GM21423 (cell line): ENCODE measurements around the gene MMP11.
"Not testable (repeated sequence)": the region's sequence is repeated elsewhere in the genome, so short reads cannot be mapped to it uniquely, and the experiment has no call there.

ENCODE experiments used
- ATAC-seq: cut with Tn5 transposase; IDR thresholded peaks from one replicate; pipeline ENCODE4 v1.9.1; 2021; ENCODE audit warnings: mild to moderate bottlenecking, moderate library complexity; ENCODE audit not compliant: unreplicated experiment

The MMP11 gene

DNA sequence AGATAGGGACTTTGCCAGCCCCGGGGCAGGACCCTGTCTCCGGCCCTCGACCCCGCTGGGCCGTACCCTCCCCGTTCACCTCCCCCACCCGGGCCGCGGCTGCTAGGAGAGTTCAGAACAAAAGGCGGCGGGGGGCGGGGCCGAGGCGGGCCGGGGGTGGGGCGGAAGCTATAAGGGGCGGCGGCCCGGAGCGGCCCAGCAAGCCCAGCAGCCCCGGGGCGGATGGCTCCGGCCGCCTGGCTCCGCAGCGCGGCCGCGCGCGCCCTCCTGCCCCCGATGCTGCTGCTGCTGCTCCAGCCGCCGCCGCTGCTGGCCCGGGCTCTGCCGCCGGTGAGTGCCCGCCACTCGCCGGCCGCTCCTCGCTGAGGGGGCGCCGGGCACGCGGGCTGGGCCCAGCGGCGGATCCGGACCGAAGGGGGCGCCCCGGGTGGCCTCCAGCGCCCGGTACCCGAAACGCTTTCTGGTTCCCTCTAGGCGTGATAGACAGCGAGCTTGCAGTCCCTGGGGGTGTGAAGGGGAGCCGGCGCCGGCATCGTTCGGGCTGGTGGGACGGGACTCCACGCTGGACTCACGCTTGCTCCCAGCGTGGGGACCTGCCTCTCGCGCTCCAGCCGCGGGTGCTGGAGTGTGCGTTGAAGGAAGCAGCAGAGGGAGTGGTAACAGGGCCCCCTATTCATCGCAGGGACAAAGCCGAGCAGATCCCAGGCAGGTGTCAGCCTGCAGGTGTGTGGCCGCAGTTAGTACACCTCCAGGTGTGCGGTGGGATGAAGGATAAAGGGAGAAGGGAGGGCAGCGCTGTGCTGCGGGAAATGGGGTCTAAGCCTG, at the start of gene MMP11:
Gene MMP11, plus strand, starts transcription at position 201 of the 825 bp plus-strand sequence. Its CDS starts 22 bp downstream, at position 223.
- ATAC-seq: no peak

DNA sequence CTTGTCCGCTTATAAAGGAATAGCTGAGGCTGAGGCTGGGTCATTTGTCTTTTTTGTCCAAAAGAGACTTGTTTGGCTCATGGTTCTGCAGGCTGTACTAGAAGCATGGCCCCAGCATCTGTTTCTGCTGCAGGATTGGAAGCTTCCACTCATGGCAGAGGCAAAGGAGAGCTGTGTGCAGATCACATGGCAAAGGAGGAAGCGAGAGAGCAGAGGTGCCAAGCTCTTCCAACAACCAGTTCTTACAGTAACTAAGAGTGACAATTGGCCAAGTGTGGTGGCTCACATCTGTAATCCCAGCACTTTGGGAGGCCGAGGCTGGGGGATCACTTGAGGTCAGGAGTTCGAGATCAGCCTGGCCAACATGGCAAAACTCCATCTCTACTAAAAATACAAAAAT, 44.5 kb upstream of the MMP11 start:
- ATAC-seq: not testable (repeated sequence)

DNA sequence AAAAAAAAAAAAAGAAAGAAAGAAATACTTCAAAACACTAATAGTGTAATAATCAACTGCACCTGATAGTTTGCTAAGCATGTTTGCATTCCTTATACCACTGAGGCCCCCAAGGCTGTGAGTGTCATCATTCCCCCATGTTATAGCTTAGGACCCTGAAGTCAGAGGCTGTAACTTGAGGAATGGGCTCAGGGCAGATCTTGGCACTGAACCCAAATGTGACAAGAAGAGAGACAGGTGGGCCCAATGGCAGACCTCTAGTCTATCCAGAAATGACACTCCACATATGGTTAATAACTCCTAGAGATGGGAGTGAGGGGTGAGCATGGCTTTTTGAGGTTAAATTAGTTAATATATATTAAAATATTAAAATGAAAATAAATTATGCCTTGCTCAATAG, 35.0 kb upstream of the MMP11 start:
- no peak for ATAC-seq

GRCh38 chr22:23742505-23743264, 30.0 kb upstream of the MMP11 start:
- ATAC-seq: no peak

DNA sequence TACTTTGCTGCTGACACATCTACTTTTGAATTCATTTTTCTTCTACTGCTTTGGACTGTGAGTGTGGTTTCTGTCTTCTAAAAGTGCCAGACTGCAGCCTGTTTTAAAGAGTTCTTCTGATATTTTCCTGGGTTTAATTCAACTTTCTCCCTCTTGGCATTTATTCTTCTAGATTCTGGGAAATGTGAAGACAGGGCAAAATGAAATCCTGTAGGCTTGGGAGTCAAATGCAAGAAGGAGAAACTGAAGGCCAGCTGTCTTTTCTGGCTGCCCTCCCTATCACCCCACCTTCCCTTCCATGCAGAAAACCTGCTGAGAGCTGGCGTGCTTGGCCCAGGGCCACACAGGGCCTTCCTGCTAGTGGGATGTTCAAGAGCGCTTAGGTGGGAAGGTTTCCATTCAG, 29.3 kb upstream of the MMP11 start:
- ATAC-seq: no peak

- ATAC-seq: no peak
Observed at GRCh38 chr22:23744001-23744400, 28.6 kb upstream of the MMP11 start.

DNA sequence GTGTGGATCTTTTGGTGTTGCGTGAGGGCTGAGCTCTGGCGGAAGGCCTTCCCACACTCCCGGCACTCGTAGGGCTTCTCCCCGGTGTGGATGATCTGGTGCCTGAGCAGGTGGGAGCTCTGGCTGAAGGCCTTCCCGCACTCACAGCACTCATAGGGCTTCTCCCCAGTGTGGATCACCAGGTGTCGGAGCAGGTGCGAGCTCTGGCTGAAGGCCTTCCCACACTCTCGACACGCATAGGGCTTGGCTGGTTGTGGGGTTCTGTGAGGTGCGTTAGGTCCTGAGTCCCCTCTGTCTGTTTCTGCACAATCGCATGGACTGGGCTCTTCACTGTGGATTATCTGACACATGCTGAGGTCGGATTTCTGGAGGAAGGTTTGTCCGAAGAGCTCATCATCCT, 28.2 kb upstream of the MMP11 start:
- no peak for ATAC-seq

- ATAC-seq: no peak
Observed at GRCh38 chr22:23745791-23746190, 26.9 kb upstream of the MMP11 start.

DNA sequence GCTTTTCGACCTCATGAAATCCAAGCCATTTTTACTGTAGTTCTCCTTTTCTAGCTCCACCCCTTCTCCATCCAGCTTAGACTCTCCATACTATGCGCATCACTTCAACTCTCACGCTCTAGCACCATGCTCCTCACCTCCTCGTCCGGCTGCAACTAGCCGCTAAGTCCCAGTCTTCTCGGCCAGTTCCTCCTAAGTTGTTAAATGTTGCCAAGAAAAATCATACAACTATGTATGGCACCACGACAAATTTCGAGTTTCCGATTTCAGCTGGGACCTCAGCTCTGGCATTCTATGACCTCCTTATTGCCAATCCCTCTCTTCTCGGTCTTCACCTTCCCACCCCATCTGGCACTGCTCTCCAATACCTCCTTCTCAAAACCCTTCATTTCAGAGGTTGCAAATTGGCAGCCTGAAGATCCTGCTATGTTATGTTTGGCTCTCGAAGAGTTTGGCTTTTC, 22.8 kb upstream of the MMP11 start:
- no peak for ATAC-seq

DNA sequence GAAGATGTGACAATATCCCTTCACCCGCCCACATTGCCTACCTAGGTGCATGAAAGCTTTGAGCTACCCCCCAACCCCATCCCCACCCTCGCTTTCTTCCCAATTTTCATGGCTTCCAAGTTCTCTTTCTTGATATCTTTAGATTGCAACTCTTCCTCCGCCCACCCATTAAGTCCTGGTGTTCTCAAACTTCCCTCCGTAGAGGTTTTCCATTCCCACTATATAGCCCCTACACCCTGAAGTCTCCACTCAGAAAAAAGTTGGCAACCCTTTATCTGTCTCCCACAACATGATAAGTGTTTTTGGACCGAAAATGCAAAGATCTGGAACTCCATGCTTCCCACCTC, 22.3 kb upstream of the MMP11 start:
- no peak for ATAC-seq

DNA sequence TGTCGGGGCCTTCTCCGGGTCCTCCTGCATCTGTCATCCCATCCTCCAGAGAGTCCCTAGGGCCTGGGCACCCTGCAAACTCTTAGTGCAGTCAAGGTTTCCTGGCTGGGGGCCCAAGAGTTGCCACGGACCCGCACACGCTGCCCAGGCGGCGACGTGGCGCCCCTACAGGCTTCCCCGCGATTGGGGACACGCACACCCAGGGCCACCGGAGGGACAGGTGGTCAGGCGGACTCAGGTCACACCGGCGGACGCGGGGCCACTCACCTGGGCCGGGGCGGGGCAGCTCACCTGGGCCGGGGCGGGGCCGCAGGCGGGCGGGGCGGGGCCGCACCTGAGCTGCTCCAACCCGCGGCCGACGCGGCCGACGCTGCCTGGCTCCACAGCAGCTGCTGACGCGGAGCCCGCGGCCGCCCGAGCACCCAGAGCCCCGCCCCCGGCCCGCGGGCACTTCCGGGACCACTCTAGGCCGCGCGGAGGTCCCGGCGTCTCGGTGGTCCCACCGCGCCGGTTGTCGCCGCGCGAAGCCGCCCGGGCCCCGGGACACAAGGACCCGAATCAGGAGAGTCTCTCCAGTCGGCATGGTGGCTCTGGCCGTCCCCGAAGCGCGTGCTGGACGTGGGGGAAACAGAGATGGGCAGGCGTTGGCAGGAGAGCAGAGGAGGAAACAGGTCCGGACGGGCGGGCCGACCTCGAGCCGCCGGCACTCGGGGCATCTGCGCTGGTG, 21.8 kb upstream of the MMP11 start, which contains the start of gene ZNF70:
Gene ZNF70, minus strand, starts transcription at position 399 of the 727 bp plus-strand sequence. CDS start 5,972 bp downstream, outside the sequence.
- ATAC-seq: peak; percentile 70

GRCh38 chr22:23751441-23751996, 21.1 kb upstream of the MMP11 start:
- ATAC-seq: no peak

DNA sequence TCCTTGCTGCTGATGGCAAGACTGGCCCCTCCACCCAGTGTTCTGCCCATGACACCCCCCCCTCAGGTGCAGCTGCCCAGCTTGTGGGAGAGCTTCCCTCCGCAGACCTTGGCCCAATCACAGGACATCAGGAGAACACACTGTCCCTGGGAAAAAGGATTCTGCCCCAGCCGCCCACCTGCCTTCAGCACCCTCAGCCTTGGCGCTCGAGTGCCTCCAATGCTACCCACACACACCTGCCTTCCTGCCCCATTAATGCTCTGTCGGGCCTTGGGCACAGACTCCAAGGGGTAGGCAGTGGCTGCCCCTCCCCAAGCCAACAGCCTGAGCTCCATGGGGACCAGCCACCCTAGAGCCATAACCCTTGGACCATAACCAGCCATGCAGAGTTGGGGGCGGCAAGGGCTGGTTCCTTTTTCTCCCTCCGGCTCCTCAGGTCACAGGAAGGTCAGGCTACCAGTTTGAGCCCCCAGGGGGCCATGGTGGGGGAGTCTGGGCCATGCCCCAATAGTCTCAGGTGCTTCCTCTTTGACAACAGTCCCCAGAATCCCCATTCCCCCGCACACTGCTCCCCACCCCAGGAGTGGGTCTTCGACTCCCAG, 20.5 kb upstream of the MMP11 start:
- no peak for ATAC-seq

- ATAC-seq: no peak
Observed at GRCh38 chr22:23752750-23753149, 19.9 kb upstream of the MMP11 start.

DNA sequence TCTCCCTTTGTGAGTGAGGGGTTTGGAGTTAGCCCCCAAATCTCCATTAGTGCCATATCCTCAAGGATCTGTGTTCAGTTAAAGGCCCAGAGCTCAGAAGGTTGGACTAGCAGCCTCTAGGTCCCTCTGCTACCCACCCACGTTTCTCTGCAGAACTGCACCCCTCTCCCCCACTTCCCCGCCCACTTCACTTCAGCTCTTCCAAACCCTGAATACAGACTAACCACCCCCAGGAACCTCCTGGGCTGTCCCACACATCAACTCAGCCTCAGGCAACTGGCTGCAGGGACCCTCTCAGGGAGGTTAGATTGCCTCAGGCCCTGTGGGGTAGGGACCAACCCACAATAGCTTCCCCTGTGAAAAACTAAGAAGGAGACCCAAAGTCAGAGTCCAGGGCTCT, 19.3 kb upstream of the MMP11 start:
- no peak for ATAC-seq

GRCh38 chr22:23754220-23754919, 18.3 kb upstream of the MMP11 start, which contains the start of gene VPREB3:
VPREB3 (minus strand) TSS chr22:23754425; CDS start chr22:23754363, 62 bp downstream.
- ATAC-seq: no peak

DNA sequence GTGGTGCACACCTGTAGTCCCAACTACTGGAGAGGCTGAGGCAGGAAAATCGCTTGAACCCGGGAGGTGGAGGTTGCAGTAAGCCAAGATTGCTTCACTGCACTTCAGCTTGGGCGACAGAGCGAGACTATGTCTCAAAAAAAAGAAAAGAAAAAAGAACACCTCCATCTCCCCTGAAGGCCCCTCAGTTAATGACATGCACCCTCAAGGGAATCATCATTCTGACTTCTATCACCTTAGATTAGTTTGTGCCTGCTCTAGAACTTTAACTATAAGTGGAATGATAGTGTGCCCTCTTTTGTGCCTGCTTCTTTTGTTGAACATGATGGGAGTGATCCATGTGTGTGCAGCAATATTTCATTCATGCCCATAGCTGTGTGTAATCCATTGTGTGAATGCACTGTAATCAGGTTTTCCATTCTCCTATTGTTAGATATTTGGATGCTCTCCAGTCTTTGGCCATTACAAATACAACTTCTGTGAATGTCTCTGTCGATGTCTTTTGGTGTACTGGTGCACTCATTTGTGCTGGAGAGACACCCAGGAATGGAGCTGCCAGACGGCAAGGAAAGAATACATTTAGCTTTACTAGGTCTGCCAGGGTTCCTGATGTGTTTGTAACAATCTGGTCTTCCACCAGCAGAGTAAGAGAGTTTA, 17.5 kb upstream of the MMP11 start:
- no peak for ATAC-seq

DNA sequence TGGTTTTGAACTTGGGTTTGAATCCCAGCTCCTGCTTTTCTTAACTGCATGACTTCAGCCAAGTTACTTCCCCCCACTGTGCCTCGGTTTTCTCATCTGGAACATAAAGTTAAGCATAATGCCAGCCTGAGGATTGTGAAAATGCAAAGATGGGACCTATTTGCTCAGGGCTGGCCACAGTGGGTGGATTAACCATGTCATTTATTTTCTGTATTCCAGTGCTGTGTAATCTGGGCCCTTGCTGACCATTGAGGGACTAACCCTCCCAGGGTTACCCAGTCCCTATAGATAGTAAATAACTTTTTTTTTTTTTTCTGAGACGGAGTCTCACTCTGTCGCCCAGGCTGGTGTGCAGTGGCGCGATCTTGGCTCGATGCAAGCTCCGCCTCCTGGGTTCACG, 16.9 kb upstream of the MMP11 start:
- ATAC-seq: no peak

DNA sequence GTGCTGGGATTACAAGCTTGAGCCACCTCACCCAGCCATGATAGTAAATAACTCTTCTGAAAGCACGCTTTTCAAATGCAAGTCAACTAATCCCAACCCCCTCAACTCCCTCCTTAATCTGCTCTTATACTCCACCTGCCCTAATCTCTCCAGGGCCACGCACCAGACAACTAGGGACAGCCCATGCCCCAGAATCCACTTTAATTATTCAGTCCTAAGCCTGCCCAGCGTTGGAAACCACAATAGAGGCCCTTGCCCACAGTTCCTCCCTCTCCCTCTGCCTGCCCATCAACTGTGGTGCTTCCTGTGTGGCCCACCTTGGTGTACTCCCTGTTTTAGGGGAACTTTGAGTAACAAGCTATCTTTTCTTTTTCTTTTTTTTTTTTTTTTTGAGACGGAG, 15.8 kb upstream of the MMP11 start:
- ATAC-seq: no peak
